Lower leg skin (tissue), 4 donors: ENCODE data around the gene TM4SF1. TPM values are rescaled to one million over a fixed set of nuclear protein-coding genes. Genes with fewer than 3 reads are reported as not detected.
A peak's percentile ranks its signal among the peaks of the same experiment; 100 is the strongest.

Source experiments
- DNase-seq, 2 donors: peaks; one replicate each; pipeline ENCODE4 v3.0.0-alpha.2; 2019; ENCODE audit warnings: low spot score in 2 of 2
- H3K4me3 ChIP-seq: fragments of 200-600 bp; sonication (generic); 2 replicates; pipeline ENCODE4 v1.5.1; 2017; ENCODE audit warnings: mild to moderate bottlenecking, low read depth; ENCODE audit not compliant: poor library complexity, severe bottlenecking
- CTCF ChIP-seq, 3 donors: fragments of 450-650 bp; IDR thresholded peaks; one replicate each; pipeline ENCODE4 v1.5.1; 2016; ENCODE audit warnings: antibody characterized with exemption in 3 of 3, mild to moderate bottlenecking in 3 of 3, moderate library complexity in 2 of 3
- POLR2A ChIP-seq, 2 donors: fragments of 450-650 bp; IDR thresholded peaks; one replicate each; pipeline ENCODE4 v1.6.1; 2016 to 2017; ENCODE audit warnings: antibody characterized with exemption in 2 of 2, mild to moderate bottlenecking in 1 of 2, moderate library complexity in 1 of 2
- WGBS, 2 donors: methylation state at CpG; one replicate each; pipeline ENCODE4 v1.1.5; 2018; 5-methylcytosine and 5-hydroxymethylcytosine counted together
- intact Hi-C: fragments of 100-400 bp; cut with DNase I; formaldehyde crosslinking; loops from one replicate; pipeline ENCODE4 v1.15.0; 2023; ENCODE audit warnings: low total_unique reads
- total RNA-seq, 4 donors: library from RNA; depleted of rRNA; stranded (reverse); fragments of >200 nt; gene quantifications; one replicate each; pipeline ENCODE4 v1.1.0, GENCODE V29; 2016

Gene TM4SF1
- total RNA-seq, 4 donors from 2014 or later, result 24.5 to 131 (median 51.0) TPM

- WGBS, 2 donors, result 30 to 33% methylated on average over 8 of the region's 8 CpGs
- no peak for DNase-seq
Observed at GRCh38 chr3:149376718-149377407, 586 bp downstream of the TM4SF1 start.

GRCh38 chr3:149375501-149376196, 1.8 kb downstream of the TM4SF1 start:
- intact Hi-C loops, result no loop called here
- TF ChIP-seq POLR2A (IDR thresholded peaks at IDR 0.05), result no peak
- TF ChIP-seq CTCF (IDR thresholded peaks at IDR 0.05), result no peak
- no peak for DNase-seq
- no peak overlapping the region for H3K4me3 ChIP-seq
- 62 to 66% methylated on average over 4 of the region's 4 CpGs for WGBS, 2 donors

More at GRCh38 chr3:149376718-149377407, 586 bp downstream of the TM4SF1 start:
- intact Hi-C loops, result no loop called here
- no peak for TF ChIP-seq CTCF (IDR thresholded peaks at IDR 0.05)
- no peak for TF ChIP-seq POLR2A (IDR thresholded peaks at IDR 0.05)
- H3K4me3 ChIP-seq, result peak overlapping the region; percentile 1

- intact Hi-C loops, result no loop called here
- WGBS, 2 donors, result 67 to 86% methylated on average over 3 of the region's 3 CpGs
- DNase-seq, result no peak
- H3K4me3 ChIP-seq, result no peak overlapping the region
- TF ChIP-seq POLR2A (IDR thresholded peaks at IDR 0.05), result no peak
- TF ChIP-seq CTCF (IDR thresholded peaks at IDR 0.05), result no peak
Observed at GRCh38 chr3:149374793-149375500, 2.5 kb downstream of the TM4SF1 start.

GRCh38 chr3:149374391-149374790, 3.1 kb downstream of the TM4SF1 start:
- no peak overlapping the region for H3K4me3 ChIP-seq
- 57 to 73% methylated on average over 1 of the region's 1 CpG for WGBS, 2 donors
- DNase-seq, result no peak
- TF ChIP-seq POLR2A (IDR thresholded peaks at IDR 0.05) (no peak), CTCF (IDR thresholded peaks at IDR 0.05) (no peak)
- intact Hi-C loops, result no loop called here

GRCh38 chr3:149373235-149374125, 4.0 kb downstream of the TM4SF1 start:
- WGBS, 2 donors, result 58 to 78% methylated on average over 2 of the region's 2 CpGs
- intact Hi-C loops, result no loop called here
- no peak overlapping the region for H3K4me3 ChIP-seq
- DNase-seq, result no peak
- TF ChIP-seq CTCF (IDR thresholded peaks at IDR 0.05) (no peak), POLR2A (IDR thresholded peaks at IDR 0.05) (no peak)
